ENCODE measurements around the gene PIEZO1. TPM values are rescaled to one million over a fixed set of nuclear protein-coding genes. Genes with fewer than 3 reads are reported as not detected.

The PIEZO1 gene
- polyA plus RNA-seq, 1 donor, result 92.9 TPM

GRCh38 chr16:88719267-88719932 lies 65.6 kb downstream of the PIEZO1 start:
- Histone ChIP-seq H3K9me3 (ENCODE audit: control insufficient read depth, low read depth, low read length) (peaks cover 7% of the 10 kb centered on the region), H3K27ac (ENCODE audit: low read length) (no peak overlapping the region), H3K27me3 (ENCODE audit: control insufficient read depth, insufficient read depth, low read length) (no peaks in the 10 kb centered on the region), H3K36me3 (ENCODE audit: control insufficient read depth, insufficient read depth, low read length) (peaks cover 90% of the 10 kb centered on the region), H3K4me1 (ENCODE audit: control insufficient read depth, insufficient read depth, low read length) (no peaks in the 10 kb centered on the region), H3K4me3 (ENCODE audit: low read length) (no peak overlapping the region)
- no peak for DNase-seq
- WGBS (ENCODE audit: insufficient coverage, low lambda C conversion rate), result no CpG with 5 or more reads among the region's 29 CpGs

GRCh38 chr16:88718178-88718577 lies 66.8 kb downstream of the PIEZO1 start:
- peaks cover 94% of the 10 kb centered on the region for H3K36me3 ChIP-seq (ENCODE audit: control insufficient read depth, insufficient read depth, low read length)
- no peaks in the 10 kb centered on the region for H3K4me1 ChIP-seq (ENCODE audit: control insufficient read depth, insufficient read depth, low read length)
- no peak overlapping the region for H3K4me3 ChIP-seq (ENCODE audit: low read length)
- no peak for DNase-seq
- WGBS (ENCODE audit: insufficient coverage, low lambda C conversion rate), result 73% methylated on average over 2 of the region's 11 CpGs
- H3K27ac ChIP-seq (ENCODE audit: low read length), result no peak overlapping the region
- no peaks in the 10 kb centered on the region for H3K27me3 ChIP-seq (ENCODE audit: control insufficient read depth, insufficient read depth, low read length)
- peaks cover 7% of the 10 kb centered on the region for H3K9me3 ChIP-seq (ENCODE audit: control insufficient read depth, low read depth, low read length)

GRCh38 chr16:88716601-88717001 lies 68.4 kb downstream of the PIEZO1 start:
- Histone ChIP-seq H3K9me3 (ENCODE audit: control insufficient read depth, low read depth, low read length) (no peaks in the 10 kb centered on the region), H3K4me3 (ENCODE audit: low read length) (no peak overlapping the region), H3K4me1 (ENCODE audit: control insufficient read depth, insufficient read depth, low read length) (no peaks in the 10 kb centered on the region), H3K36me3 (ENCODE audit: control insufficient read depth, insufficient read depth, low read length) (peaks cover 80% of the 10 kb centered on the region), H3K27ac (ENCODE audit: low read length) (no peak overlapping the region), H3K27me3 (ENCODE audit: control insufficient read depth, insufficient read depth, low read length) (no peaks in the 10 kb centered on the region)
- no peak for DNase-seq
- no CpG with 5 or more reads among the region's 21 CpGs for WGBS (ENCODE audit: insufficient coverage, low lambda C conversion rate)

- H3K4me3 ChIP-seq (ENCODE audit: low read length), result no peak overlapping the region
- H3K27me3 ChIP-seq (ENCODE audit: control insufficient read depth, insufficient read depth, low read length), result no peaks in the 10 kb centered on the region
- no peak for DNase-seq
- H3K36me3 ChIP-seq (ENCODE audit: control insufficient read depth, insufficient read depth, low read length), result peaks cover 77% of the 10 kb centered on the region
- no peaks in the 10 kb centered on the region for H3K4me1 ChIP-seq (ENCODE audit: control insufficient read depth, insufficient read depth, low read length)
- H3K9me3 ChIP-seq (ENCODE audit: control insufficient read depth, low read depth, low read length), result no peaks in the 10 kb centered on the region
- WGBS (ENCODE audit: insufficient coverage, low lambda C conversion rate), result no CpG with 5 or more reads among the region's 15 CpGs
- H3K27ac ChIP-seq (ENCODE audit: low read length), result no peak overlapping the region
Measured at GRCh38 chr16:88716201-88716600, 68.8 kb downstream of the PIEZO1 start.

- WGBS (ENCODE audit: insufficient coverage, low lambda C conversion rate), result no CpG with 5 or more reads among the region's 57 CpGs
- Histone ChIP-seq H3K27ac (ENCODE audit: low read length) (no peak overlapping the region), H3K36me3 (ENCODE audit: control insufficient read depth, insufficient read depth, low read length) (peaks cover 70% of the 10 kb centered on the region), H3K4me3 (ENCODE audit: low read length) (no peak overlapping the region), H3K4me1 (ENCODE audit: control insufficient read depth, insufficient read depth, low read length) (no peaks in the 10 kb centered on the region), H3K27me3 (ENCODE audit: control insufficient read depth, insufficient read depth, low read length) (no peaks in the 10 kb centered on the region), H3K9me3 (ENCODE audit: control insufficient read depth, low read depth, low read length) (no peaks in the 10 kb centered on the region)
- no peak for DNase-seq
Measured at GRCh38 chr16:88715312-88716190, 69.5 kb downstream of the PIEZO1 start.

- H3K4me1 ChIP-seq (ENCODE audit: control insufficient read depth, insufficient read depth, low read length), result no peaks in the 10 kb centered on the region
- no peaks in the 10 kb centered on the region for H3K9me3 ChIP-seq (ENCODE audit: control insufficient read depth, low read depth, low read length)
- no peaks in the 10 kb centered on the region for H3K27me3 ChIP-seq (ENCODE audit: control insufficient read depth, insufficient read depth, low read length)
- no peak for DNase-seq
- no CpG with 5 or more reads among the region's 42 CpGs for WGBS (ENCODE audit: insufficient coverage, low lambda C conversion rate)
- no peak overlapping the region for H3K27ac ChIP-seq (ENCODE audit: low read length)
- no peak overlapping the region for H3K4me3 ChIP-seq (ENCODE audit: low read length)
- H3K36me3 ChIP-seq (ENCODE audit: control insufficient read depth, insufficient read depth, low read length), result peaks cover 65% of the 10 kb centered on the region
Measured at GRCh38 chr16:88714420-88715302, 70.4 kb downstream of the PIEZO1 start.

GRCh38 chr16:88713568-88714419 lies 71.2 kb downstream of the PIEZO1 start:
- H3K36me3 ChIP-seq (ENCODE audit: control insufficient read depth, insufficient read depth, low read length), result peaks cover 56% of the 10 kb centered on the region
- H3K4me1 ChIP-seq (ENCODE audit: control insufficient read depth, insufficient read depth, low read length), result no peaks in the 10 kb centered on the region
- no peaks in the 10 kb centered on the region for H3K9me3 ChIP-seq (ENCODE audit: control insufficient read depth, low read depth, low read length)
- H3K4me3 ChIP-seq (ENCODE audit: low read length), result no peak overlapping the region
- DNase-seq, result no peak
- WGBS (ENCODE audit: insufficient coverage, low lambda C conversion rate), result no CpG with 5 or more reads among the region's 30 CpGs
- no peak overlapping the region for H3K27ac ChIP-seq (ENCODE audit: low read length)
- H3K27me3 ChIP-seq (ENCODE audit: control insufficient read depth, insufficient read depth, low read length), result no peaks in the 10 kb centered on the region

- H3K27me3 ChIP-seq (ENCODE audit: control insufficient read depth, insufficient read depth, low read length), result no peaks in the 10 kb centered on the region
- DNase-seq, result no peak
- WGBS (ENCODE audit: insufficient coverage, low lambda C conversion rate), result no CpG with 5 or more reads among the region's 15 CpGs
- H3K36me3 ChIP-seq (ENCODE audit: control insufficient read depth, insufficient read depth, low read length), result peaks cover 50% of the 10 kb centered on the region
- no peaks in the 10 kb centered on the region for H3K9me3 ChIP-seq (ENCODE audit: control insufficient read depth, low read depth, low read length)
- H3K4me1 ChIP-seq (ENCODE audit: control insufficient read depth, insufficient read depth, low read length), result no peaks in the 10 kb centered on the region
- no peak overlapping the region for H3K4me3 ChIP-seq (ENCODE audit: low read length)
- no peak overlapping the region for H3K27ac ChIP-seq (ENCODE audit: low read length)
Measured at GRCh38 chr16:88713054-88713453, 72.0 kb downstream of the PIEZO1 start.

- Histone ChIP-seq H3K27ac (ENCODE audit: low read length) (no peak overlapping the region), H3K4me3 (ENCODE audit: low read length) (no peak overlapping the region), H3K36me3 (ENCODE audit: control insufficient read depth, insufficient read depth, low read length) (peaks cover 45% of the 10 kb centered on the region), H3K9me3 (ENCODE audit: control insufficient read depth, low read depth, low read length) (no peaks in the 10 kb centered on the region), H3K27me3 (ENCODE audit: control insufficient read depth, insufficient read depth, low read length) (no peaks in the 10 kb centered on the region), H3K4me1 (ENCODE audit: control insufficient read depth, insufficient read depth, low read length) (peaks cover under 1% of the 10 kb centered on the region)
- DNase-seq, result no peak
- no CpG with 5 or more reads among the region's 25 CpGs for WGBS (ENCODE audit: insufficient coverage, low lambda C conversion rate)
Measured at GRCh38 chr16:88712362-88712979, 72.5 kb downstream of the PIEZO1 start.
